Measurements from ENCODE around the gene EIF4A2.

EIF4A2 gene

GRCh38 chr3:186826976-186827857 is 43.8 kb downstream of the EIF4A2 start:
- peak overlapping the region; percentile 77 for H3K4me2 ChIP-seq (ENCODE audit: insufficient read depth, low read length)
- peaks cover 40% of the 10 kb centered on the region for H3K27me3 ChIP-seq (ENCODE audit: insufficient read depth, low read length, poor library complexity)
- H3K9ac ChIP-seq (ENCODE audit: low read depth, low read length), result peak overlapping the region; percentile 69
- ATAC-seq (ENCODE audit: insufficient read depth, low read depth) (peak; percentile 95), DNase-seq (peak; percentile 82)
- peak overlapping the region; percentile 26 to 57; a peak in 3 of 4 replicates for H3K4me3 ChIP-seq (ENCODE audit: low read depth in 1 of 2, low read length in 2 of 2)
- H3K79me2 ChIP-seq (ENCODE audit: insufficient read depth, low read length), result no peaks in the 10 kb centered on the region
- TF ChIP-seq CTCF (IDR thresholded peaks at IDR 0.05; ENCODE audit: borderline replicate concordance, extremely low read depth, low read length, poor library complexity, severe bottlenecking), result no peak
- TF ChIP-seq EZH2 (IDR thresholded peaks at IDR 0.05; ENCODE audit: borderline replicate concordance, low read depth, low read length, severe bottlenecking), result no peak
- H2AFZ ChIP-seq (ENCODE audit: low read depth, low read length), result peak overlapping the region; percentile 74
- H4K20me1 ChIP-seq (ENCODE audit: insufficient read depth, low read length), result no peaks in the 10 kb centered on the region; the same call in 1 of the 2 replicates
- peaks cover 16% of the 10 kb centered on the region for H3K4me1 ChIP-seq (ENCODE audit: insufficient read depth, low read length)
- H3K36me3 ChIP-seq (ENCODE audit: insufficient read depth, low read length), result no peaks in the 10 kb centered on the region
- no peaks in the 10 kb centered on the region for H3K9me3 ChIP-seq (ENCODE audit: insufficient read depth, low read length, severe bottlenecking)
- H3K27ac ChIP-seq (ENCODE audit: low read length), result no peak overlapping the region

GRCh38 chr3:186828340-186828739 is 45.0 kb downstream of the EIF4A2 start:
- Histone ChIP-seq H3K4me2 (ENCODE audit: insufficient read depth, low read length) (no peak overlapping the region), H3K9ac (ENCODE audit: low read depth, low read length) (no peak overlapping the region), H3K4me1 (ENCODE audit: insufficient read depth, low read length) (peaks cover 16% of the 10 kb centered on the region), H2AFZ (ENCODE audit: low read depth, low read length) (no peak overlapping the region), H3K36me3 (ENCODE audit: insufficient read depth, low read length) (no peaks in the 10 kb centered on the region), H3K27ac (ENCODE audit: low read length) (no peak overlapping the region), H3K79me2 (ENCODE audit: insufficient read depth, low read length) (no peaks in the 10 kb centered on the region), H3K27me3 (ENCODE audit: insufficient read depth, low read length, poor library complexity) (peaks cover 46% of the 10 kb centered on the region), H4K20me1 (ENCODE audit: insufficient read depth, low read length) (no peaks in the 10 kb centered on the region; the same call in 1 of the 2 replicates), H3K4me3 (ENCODE audit: low read depth in 1 of 2, low read length in 2 of 2) (no peak overlapping the region), H3K9me3 (ENCODE audit: insufficient read depth, low read length, severe bottlenecking) (no peaks in the 10 kb centered on the region)
- DNase-seq (no peak), ATAC-seq (ENCODE audit: insufficient read depth, low read depth) (no peak)
- TF ChIP-seq EZH2 (IDR thresholded peaks at IDR 0.05; ENCODE audit: borderline replicate concordance, low read depth, low read length, severe bottlenecking) (no peak), CTCF (IDR thresholded peaks at IDR 0.05; ENCODE audit: borderline replicate concordance, extremely low read depth, low read length, poor library complexity, severe bottlenecking) (no peak)

- H3K9ac ChIP-seq (ENCODE audit: low read depth, low read length), result no peak overlapping the region
- H3K27me3 ChIP-seq (ENCODE audit: insufficient read depth, low read length, poor library complexity), result peaks cover 28% of the 10 kb centered on the region
- H2AFZ ChIP-seq (ENCODE audit: low read depth, low read length), result no peak overlapping the region
- no peak for TF ChIP-seq EZH2 (IDR thresholded peaks at IDR 0.05; ENCODE audit: borderline replicate concordance, low read depth, low read length, severe bottlenecking)
- no peak overlapping the region for H3K4me3 ChIP-seq (ENCODE audit: low read depth in 1 of 2, low read length in 2 of 2)
- H3K79me2 ChIP-seq (ENCODE audit: insufficient read depth, low read length), result no peaks in the 10 kb centered on the region
- H3K27ac ChIP-seq (ENCODE audit: low read length), result no peak overlapping the region
- DNase-seq (no peak), ATAC-seq (ENCODE audit: insufficient read depth, low read depth) (no peak)
- H3K36me3 ChIP-seq (ENCODE audit: insufficient read depth, low read length), result no peaks in the 10 kb centered on the region
- H3K9me3 ChIP-seq (ENCODE audit: insufficient read depth, low read length, severe bottlenecking), result no peaks in the 10 kb centered on the region
- H3K4me2 ChIP-seq (ENCODE audit: insufficient read depth, low read length), result no peak overlapping the region
- H4K20me1 ChIP-seq (ENCODE audit: insufficient read depth, low read length), result no peaks in the 10 kb centered on the region
- H3K4me1 ChIP-seq (ENCODE audit: insufficient read depth, low read length), result peaks cover 9% of the 10 kb centered on the region
Measured at GRCh38 chr3:186831798-186832197, 48.4 kb downstream of the EIF4A2 start.

- no peak for ATAC-seq (ENCODE audit: insufficient read depth, low read depth)
- no peak overlapping the region for H3K9ac ChIP-seq (ENCODE audit: low read depth, low read length)
- H4K20me1 ChIP-seq (ENCODE audit: insufficient read depth, low read length), result no peaks in the 10 kb centered on the region
- H3K27me3 ChIP-seq (ENCODE audit: insufficient read depth, low read length, poor library complexity), result peaks cover 28% of the 10 kb centered on the region
- no peak overlapping the region for H3K4me2 ChIP-seq (ENCODE audit: insufficient read depth, low read length)
- DNase-seq, result no peak
- no peaks in the 10 kb centered on the region for H3K9me3 ChIP-seq (ENCODE audit: insufficient read depth, low read length, severe bottlenecking)
- H3K4me3 ChIP-seq (ENCODE audit: low read depth in 1 of 2, low read length in 2 of 2), result no peak overlapping the region
- H3K27ac ChIP-seq (ENCODE audit: low read length), result no peak overlapping the region
- TF ChIP-seq EZH2 (IDR thresholded peaks at IDR 0.05; ENCODE audit: borderline replicate concordance, low read depth, low read length, severe bottlenecking) (no peak), CTCF (IDR thresholded peaks at IDR 0.05; ENCODE audit: borderline replicate concordance, extremely low read depth, low read length, poor library complexity, severe bottlenecking) (no peak)
- peaks cover 5% of the 10 kb centered on the region for H3K4me1 ChIP-seq (ENCODE audit: insufficient read depth, low read length)
- H3K79me2 ChIP-seq (ENCODE audit: insufficient read depth, low read length), result no peaks in the 10 kb centered on the region
- no peak overlapping the region for H2AFZ ChIP-seq (ENCODE audit: low read depth, low read length)
- H3K36me3 ChIP-seq (ENCODE audit: insufficient read depth, low read length), result no peaks in the 10 kb centered on the region
Measured at GRCh38 chr3:186832276-186832675, 48.9 kb downstream of the EIF4A2 start.
